Measurements from ENCODE around the gene SFTPB. TPM values are rescaled to one million over a fixed set of nuclear protein-coding genes. Genes with fewer than 3 reads are reported as not detected.

The SFTPB gene
- total RNA-seq, 2 donors from 2014 or later: 0.15 TPM; not detected in 1

DNA sequence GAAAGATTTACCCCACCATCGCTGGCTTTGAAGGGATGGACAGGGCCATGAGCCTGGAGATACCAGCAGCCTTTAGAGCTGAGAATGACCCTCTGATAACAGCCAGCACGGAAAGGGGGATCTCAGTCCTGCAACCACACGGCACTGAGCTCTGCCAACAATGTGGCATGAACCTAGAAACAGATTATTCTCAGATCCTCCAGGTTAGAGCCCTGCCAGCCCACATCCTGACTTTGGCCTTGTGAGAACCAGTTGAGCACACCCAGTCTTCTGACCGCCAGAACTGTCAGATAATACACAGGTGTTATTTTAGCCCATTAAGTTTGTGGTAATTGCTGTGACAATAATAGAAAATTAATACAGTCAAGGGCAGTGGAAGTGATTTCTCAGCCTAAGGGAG, 16.8 kb upstream of the SFTPB start:
- Histone ChIP-seq H3K27ac (no peak overlapping the region), H3K4me1 (peaks cover 0 to 21% of the 10 kb centered on the region in 2 donors), H3K4me3 (no peak overlapping the region), H3K27me3 (no peaks in the 10 kb centered on the region), H3K36me3 (no peaks in the 10 kb centered on the region), H3K9me3 (no peaks in the 10 kb centered on the region)
- TF ChIP-seq, protein P1, sequence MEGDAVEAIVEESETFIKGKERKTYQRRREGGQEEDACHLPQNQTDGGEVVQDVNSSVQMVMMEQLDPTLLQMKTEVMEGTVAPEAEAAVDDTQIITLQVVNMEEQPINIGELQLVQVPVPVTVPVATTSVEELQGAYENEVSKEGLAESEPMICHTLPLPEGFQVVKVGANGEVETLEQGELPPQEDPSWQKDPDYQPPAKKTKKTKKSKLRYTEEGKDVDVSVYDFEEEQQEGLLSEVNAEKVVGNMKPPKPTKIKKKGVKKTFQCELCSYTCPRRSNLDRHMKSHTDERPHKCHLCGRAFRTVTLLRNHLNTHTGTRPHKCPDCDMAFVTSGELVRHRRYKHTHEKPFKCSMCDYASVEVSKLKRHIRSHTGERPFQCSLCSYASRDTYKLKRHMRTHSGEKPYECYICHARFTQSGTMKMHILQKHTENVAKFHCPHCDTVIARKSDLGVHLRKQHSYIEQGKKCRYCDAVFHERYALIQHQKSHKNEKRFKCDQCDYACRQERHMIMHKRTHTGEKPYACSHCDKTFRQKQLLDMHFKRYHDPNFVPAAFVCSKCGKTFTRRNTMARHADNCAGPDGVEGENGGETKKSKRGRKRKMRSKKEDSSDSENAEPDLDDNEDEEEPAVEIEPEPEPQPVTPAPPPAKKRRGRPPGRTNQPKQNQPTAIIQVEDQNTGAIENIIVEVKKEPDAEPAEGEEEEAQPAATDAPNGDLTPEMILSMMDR (IDR thresholded peaks at IDR 0.05): no peak
- no peak for DNase-seq (ENCODE audit: low spot score)

DNA sequence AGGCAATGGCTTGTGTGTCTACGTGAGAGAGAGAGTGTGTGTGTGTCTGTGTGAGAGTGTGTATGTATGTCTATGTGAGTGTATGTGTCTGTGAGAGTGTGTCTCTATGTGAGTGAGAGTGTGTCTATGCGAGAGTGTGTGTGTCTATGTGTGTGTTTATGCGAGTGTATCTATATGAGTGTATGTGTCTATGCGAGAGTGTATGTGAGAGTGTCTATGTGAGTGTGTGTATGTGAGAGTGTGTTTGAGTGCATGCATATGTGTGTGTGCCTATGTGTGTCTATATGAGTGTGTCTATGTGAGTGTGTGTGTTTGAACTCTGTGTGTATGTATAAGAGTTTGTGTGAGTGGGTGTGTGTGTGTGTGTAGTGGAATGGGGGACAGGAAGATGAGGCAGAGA, 16.4 kb upstream of the SFTPB start:
- Histone ChIP-seq H3K9me3 (no peaks in the 10 kb centered on the region), H3K27me3 (no peaks in the 10 kb centered on the region), H3K36me3 (no peaks in the 10 kb centered on the region), H3K27ac (no peak overlapping the region), H3K4me1 (peaks cover 0 to 23% of the 10 kb centered on the region in 2 donors), H3K4me3 (no peak overlapping the region)
- TF ChIP-seq, protein P1 (IDR thresholded peaks at IDR 0.05): no peak
- no peak for DNase-seq (ENCODE audit: low spot score)

DNA sequence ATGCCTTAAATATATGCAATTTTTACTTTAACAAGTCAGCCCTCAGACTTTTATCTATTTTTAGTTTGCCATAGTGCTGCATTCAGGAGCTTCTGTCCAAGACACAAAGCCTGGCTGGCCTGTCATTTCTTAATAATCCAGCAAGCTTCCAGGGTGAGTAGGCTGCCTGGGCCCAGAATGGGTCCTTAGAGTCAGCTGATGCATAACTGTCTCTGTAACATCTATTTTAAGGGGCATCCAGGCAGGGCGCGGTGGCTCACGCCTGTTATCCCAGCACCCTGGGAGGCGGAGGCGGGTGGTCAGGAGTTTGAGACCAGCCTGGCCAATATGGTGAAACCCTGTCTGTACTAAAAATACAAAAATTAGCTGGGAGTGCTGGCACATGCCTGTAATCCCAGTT, 14.4 kb upstream of the SFTPB start:
- Histone ChIP-seq H3K27ac (no peak overlapping the region), H3K27me3 (no peaks in the 10 kb centered on the region), H3K4me1 (peaks cover 0 to 34% of the 10 kb centered on the region in 2 donors), H3K4me3 (no peak overlapping the region), H3K9me3 (no peaks in the 10 kb centered on the region), H3K36me3 (no peaks in the 10 kb centered on the region)
- no peak for DNase-seq (ENCODE audit: low spot score)
- TF ChIP-seq, protein P1 (IDR thresholded peaks at IDR 0.05): no peak

DNA sequence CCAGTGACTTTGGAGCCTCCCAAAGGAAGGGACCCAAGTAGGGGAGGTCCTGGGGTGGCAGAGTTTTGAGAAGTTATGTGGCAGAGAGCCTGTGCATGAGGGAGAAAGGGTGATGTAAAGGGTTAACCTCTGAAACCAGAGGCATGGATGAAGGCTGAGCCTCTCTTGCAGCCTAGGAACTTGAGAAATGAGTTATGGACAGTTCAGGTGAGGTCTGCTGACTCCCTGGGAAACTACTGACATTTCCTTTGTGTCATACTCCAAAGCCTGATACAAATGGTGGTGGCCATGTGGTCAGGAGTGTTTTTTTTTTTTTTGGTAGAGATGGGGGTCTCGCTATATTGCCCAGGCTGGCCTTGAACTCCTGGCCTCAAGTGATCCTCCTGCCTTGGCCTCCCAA, 13.8 kb upstream of the SFTPB start:
- Histone ChIP-seq H3K36me3 (no peaks in the 10 kb centered on the region), H3K4me1 (peaks cover 0 to 34% of the 10 kb centered on the region in 2 donors), H3K4me3 (no peak overlapping the region), H3K27ac (peak overlapping the region in 1 of 2 donors; percentile 7), H3K27me3 (no peaks in the 10 kb centered on the region), H3K9me3 (no peaks in the 10 kb centered on the region)
- TF ChIP-seq, protein P1 (IDR thresholded peaks at IDR 0.05): no peak
- DNase-seq (ENCODE audit: low spot score): no peak

DNA sequence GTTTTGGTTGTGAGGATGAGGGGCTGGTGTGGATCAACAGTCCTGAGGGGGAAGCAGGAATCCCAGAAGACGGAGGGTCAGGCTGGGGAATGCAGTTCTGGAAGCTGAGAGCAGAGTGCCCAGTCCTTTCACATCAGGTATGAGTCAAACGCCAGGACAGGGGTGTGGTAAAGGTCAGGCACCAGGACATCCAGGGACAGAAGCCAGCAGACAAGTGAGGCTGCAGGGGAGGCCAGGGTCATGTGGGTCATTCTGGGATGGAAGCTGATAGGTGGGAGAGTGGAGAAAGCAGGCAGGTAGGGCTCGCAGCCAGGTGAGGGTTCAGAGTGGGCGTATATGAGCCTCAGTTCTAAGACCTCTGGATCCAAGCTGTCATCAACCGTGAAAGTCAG, 13.4 kb upstream of the SFTPB start:
- Histone ChIP-seq H3K36me3 (no peaks in the 10 kb centered on the region), H3K27ac (peak overlapping the region; percentile 7 to 58), H3K4me1 (peaks cover 0 to 34% of the 10 kb centered on the region in 2 donors), H3K4me3 (no peak overlapping the region), H3K9me3 (no peaks in the 10 kb centered on the region), H3K27me3 (no peaks in the 10 kb centered on the region)
- DNase-seq (ENCODE audit: low spot score): no peak
- TF ChIP-seq, protein P1 (IDR thresholded peaks at IDR 0.05): no peak

DNA sequence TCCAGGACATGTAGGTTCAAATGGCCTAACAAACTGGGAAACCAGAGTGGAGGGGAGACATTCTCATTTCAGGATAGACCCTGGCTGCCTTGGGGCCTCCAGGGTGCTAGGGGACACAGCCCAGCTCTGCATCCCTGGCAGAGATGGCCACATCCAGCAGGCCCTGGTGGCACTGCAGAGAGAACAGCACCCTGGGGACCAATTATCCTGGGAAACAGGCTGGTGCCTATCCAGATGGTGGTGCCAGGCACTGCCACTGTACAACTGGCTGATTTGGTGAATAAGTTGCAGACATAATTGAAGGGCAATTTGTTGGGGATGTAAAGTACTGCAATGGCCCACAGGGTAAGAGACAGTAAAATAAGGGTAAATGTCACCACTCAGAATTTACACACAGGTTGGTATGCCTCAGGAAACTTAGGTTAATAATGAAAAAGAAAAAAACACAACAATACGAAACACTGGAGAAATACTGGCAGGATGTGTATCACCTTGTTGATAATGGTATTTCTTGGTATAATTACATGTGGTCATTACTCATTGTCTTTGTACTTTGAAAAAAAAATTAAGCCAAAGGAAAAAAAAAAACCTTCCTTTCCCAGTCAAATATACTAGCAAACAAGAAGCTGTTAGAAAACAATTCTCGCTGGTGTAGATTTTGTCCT, 12.8 kb upstream of the SFTPB start:
- peak overlapping the region; percentile 26 to 58 for H3K27ac ChIP-seq
- H3K9me3 ChIP-seq: no peaks in the 10 kb centered on the region
- TF ChIP-seq, protein P1 (IDR thresholded peaks at IDR 0.05): no peak
- no peaks in the 10 kb centered on the region for H3K36me3 ChIP-seq
- H3K27me3 ChIP-seq: no peaks in the 10 kb centered on the region
- peaks cover 0 to 34% of the 10 kb centered on the region in 2 donors for H3K4me1 ChIP-seq
- DNase-seq (ENCODE audit: low spot score): no peak
- H3K4me3 ChIP-seq: no peak overlapping the region
